HepG2 (cell line): ENCODE data around the gene PIK3C3. TPM values are rescaled to one million over a fixed set of nuclear protein-coding genes. Genes with fewer than 3 reads are reported as not detected.

Experiments used
- ATAC-seq: fragments of 200-7000 bp; cut with Tn5 transposase; 3 replicates; pipeline ENCODE4 v1.9.1; 2020; ENCODE audit warnings: mild to moderate bottlenecking, moderate library complexity
- BruUV-seq: library from RNA; stranded (reverse); fragments of 400-500 nt; replicated peaks from 2 replicates; lab custom pipeline; 2021; lab: Mats Ljungman, UMichigan
- CTCF ChIA-PET: fragments of 300-600 bp; formaldehyde crosslinking; extraction: SDS; loops from one replicate; lab custom pipeline; 2021; ENCODE audit warnings: low total read pairs, inconsistent platforms, low intra/inter-chr PET ratio; lab: Yijun Ruan, JAX
- POLR2A ChIA-PET: fragments of 350-600 bp; sonication (Branson Sonifier 250); formaldehyde crosslinking; loops from one replicate; lab custom pipeline; 2020; ENCODE audit warnings: antibody characterized with exemption, inconsistent platforms; lab: Yijun Ruan, JAX
- DNase-seq: peaks from one replicate; pipeline ENCODE4 v3.0.0-alpha.2; 2015; ENCODE audit warnings: low spot score
- FAIRE-seq: peaks from 3 replicates; lab custom pipeline; 2011; peaks lifted over from hg19 to GRCh38; lab: Jason Lieb, UNC
- H2AFZ ChIP-seq: one replicate; pipeline ENCODE4 v1.6.1; 2011; ENCODE audit warnings: low read length, inconsistent platforms
- H3K27ac ChIP-seq: fragments of 300-600 bp; 3 replicates; pipeline ENCODE4 v1.8.0; 2011; ENCODE audit warnings: mixed run types, mild to moderate bottlenecking, mixed read lengths, low read length, inconsistent platforms; ENCODE audit not compliant: insufficient read depth; ENCODE audit errors: extremely low read length
- H3K27me3 ChIP-seq, 2 experiments: fragments of 200-600 bp in 1 of 2; 2 replicates in 1 of 2; 3 replicates in 1 of 2; pipeline versions ENCODE4 v1.6.0 to v1.8.0; 2011; ENCODE audit warnings: low read length in 2 of 2, mild to moderate bottlenecking in 2 of 2, moderate library complexity in 2 of 2, inconsistent platforms in 1 of 2; ENCODE audit not compliant: insufficient read depth in 2 of 2, control insufficient read depth in 1 of 2
- H3K36me3 ChIP-seq, 2 experiments: fragments of 200-600 bp in 1 of 2; replicated peaks in 1 of 2; 2 replicates in 1 of 2; 3 replicates in 1 of 2; pipeline versions ENCODE4 v1.5.1 to v1.8.0; 2011; ENCODE audit warnings: low read length in 2 of 2, inconsistent platforms in 1 of 2; ENCODE audit not compliant: insufficient read depth in 2 of 2, control insufficient read depth in 1 of 2
- H3K4me1 ChIP-seq: 2 replicates; pipeline ENCODE4 v1.5.1; 2012; ENCODE audit warnings: low read length, inconsistent platforms; ENCODE audit not compliant: insufficient read depth
- H3K4me2 ChIP-seq: 2 replicates; pipeline ENCODE4 v1.6.0; 2011; ENCODE audit warnings: low read depth, low read length, inconsistent platforms
- H3K4me3 ChIP-seq, 3 experiments: fragments of 200-600 bp in 1 of 3; sonication (generic), shearing (Covaris generic) in 1 of 3; replicated peaks in 1 of 3; 2 replicates each; pipeline ENCODE4 v1.5.1; 2011 to 2016; ENCODE audit warnings: low read length in 3 of 3, inconsistent platforms in 2 of 3, low read depth in 2 of 3, mild to moderate bottlenecking in 2 of 3, control low read depth in 1 of 3, mixed read lengths in 1 of 3; ENCODE audit not compliant: insufficient read depth in 1 of 3
- H3K79me2 ChIP-seq: one replicate; pipeline ENCODE4 v1.6.1; 2011; ENCODE audit warnings: low read length, inconsistent platforms; ENCODE audit not compliant: insufficient read depth
- H3K9ac ChIP-seq: 2 replicates; pipeline ENCODE4 v1.6.0; 2011; ENCODE audit warnings: mild to moderate bottlenecking, low read depth, low read length, inconsistent platforms; ENCODE audit not compliant: insufficient read depth
- H3K9me3 ChIP-seq: 2 replicates; pipeline ENCODE4 v1.5.1; 2012; ENCODE audit warnings: mild to moderate bottlenecking, low read length
- H4K20me1 ChIP-seq: 2 replicates; pipeline ENCODE4 v1.6.0; 2011; ENCODE audit warnings: inconsistent platforms, mild to moderate bottlenecking, low read length, moderate library complexity; ENCODE audit not compliant: insufficient read depth
- AFF4 ChIP-seq: sonication (generic); formaldehyde crosslinking; IDR thresholded peaks from 2 replicates; pipeline ENCODE4 v1.4.0; 2020; ENCODE audit warnings: missing genetic modification reagents
- ATF6 ChIP-seq: sonication (generic); formaldehyde crosslinking; conservative IDR thresholded peaks from 2 replicates; pipeline ENCODE4 v1.4.0; 2020; ENCODE audit warnings: missing genetic modification reagents
- ISL2 ChIP-seq: sonication (generic); formaldehyde crosslinking; IDR thresholded peaks from 2 replicates; pipeline ENCODE4 v1.5.0; 2020; ENCODE audit warnings: missing genetic modification reagents
- MEF2D ChIP-seq: sonication (generic); formaldehyde crosslinking; IDR thresholded peaks from 2 replicates; pipeline ENCODE4 v1.5.1; 2020; ENCODE audit warnings: mild to moderate bottlenecking, missing genetic modification reagents
- ONECUT2 ChIP-seq: sonication (generic); formaldehyde crosslinking; IDR thresholded peaks from 2 replicates; pipeline ENCODE4 v1.4.0; 2020; ENCODE audit warnings: missing genetic modification reagents
- PITX1 ChIP-seq: sonication (generic); formaldehyde crosslinking; IDR thresholded peaks from 2 replicates; pipeline ENCODE4 v1.5.1; 2020; ENCODE audit warnings: mild to moderate bottlenecking, missing genetic modification reagents
- REPIN1 ChIP-seq: sonication (generic); formaldehyde crosslinking; IDR thresholded peaks from 2 replicates; pipeline ENCODE4 v1.8.0; 2022; ENCODE audit warnings: missing genetic modification reagents, low read depth, mild to moderate bottlenecking, borderline replicate concordance
- STAT6 ChIP-seq: sonication (generic); formaldehyde crosslinking; IDR thresholded peaks from 2 replicates; pipeline ENCODE4 v1.4.0; 2020; ENCODE audit warnings: missing genetic modification reagents, mild to moderate bottlenecking, borderline replicate concordance
- ZBTB37 ChIP-seq: sonication (generic); formaldehyde crosslinking; IDR thresholded peaks from 2 replicates; pipeline ENCODE4 v1.4.0; 2020; ENCODE audit warnings: mild to moderate bottlenecking, missing genetic modification reagents
- ZGPAT ChIP-seq: IDR thresholded peaks from 2 replicates; pipeline ENCODE4 v1.6.1; 2016; ENCODE audit warnings: mild to moderate bottlenecking
- ZNF30 ChIP-seq: sonication (generic); formaldehyde crosslinking; IDR thresholded peaks from 2 replicates; pipeline ENCODE4 v1.5.0; 2020; ENCODE audit warnings: mild to moderate bottlenecking, missing genetic modification reagents
- WGBS: methylation state at CpG from one replicate; pipeline ENCODE4 v1.1.6; 2017; ENCODE audit warnings: low lambda C conversion rate; 5-methylcytosine and 5-hydroxymethylcytosine counted together
- in situ Hi-C: cut with HindIII; loops from 2 replicates; pipeline ENCODE4 v1.10.0; 2017; ENCODE audit warnings: low pct_unique_long_range_greater_than_20kb; ENCODE audit not compliant: extremely low pct_ligation_motif_present
- intact Hi-C: fragments of 100-400 bp; cut with micrococcal nuclease; formaldehyde crosslinking; loops from one replicate; pipeline ENCODE4 v1.10.0; 2022; ENCODE audit not compliant: unreplicated experiment
- polyA plus RNA-seq, 8 experiments: library from polyadenylated mRNA; depleted of rRNA in 3 of 8; stranded (reverse) in 7 of 8; unstranded in 1 of 8; fragments of >200 nt; fragmentation: Illumina TruSeq in 4 of 8; extraction: Trizol in 4 of 8; gene quantifications; 2 replicates each; pipeline versions ENCODE4 v1.2.1 to v1.2.3, GENCODE V29; 2011 to 2016; ENCODE audit warnings: low read depth in 4 of 8, missing spikeins in 1 of 8, mixed read lengths in 1 of 8; ENCODE audit not compliant: insufficient read depth in 1 of 8
- total RNA-seq, 5 experiments: library from RNA; depleted of rRNA; stranded (reverse); fragments of >200 nt; fragmentation: Illumina TruSeq; extraction: Trizol; gene quantifications; 2 replicates each; pipeline ENCODE4 v1.2.3, GENCODE V29; 2016; ENCODE audit warnings: low read depth in 1 of 5

PIK3C3 gene
- total and polyA plus RNA-seq, 2 of the 13 experiments (the other 11 are each of a cell fraction or from before 2014, with no cell fraction given) = 42.8 to 46.4 TPM

- no peak for TF ChIP-seq ATF6 (CRISPR knock-in tag)
- no peak for TF ChIP-seq PITX1 (CRISPR knock-in tag)
Measured at GRCh38 chr18:42106784-42107183, 151.8 kb downstream of the PIK3C3 start (continued).

GRCh38 chr18:42107287-42107686 is 152.3 kb downstream of the PIK3C3 start:
- POLR2A ChIA-PET = no interaction called here
- TF ChIP-seq ZNF30 (CRISPR knock-in tag) (no peak), ISL2 (CRISPR knock-in tag) (no peak), STAT6 (no peak), REPIN1 (CRISPR knock-in tag) (no peak), MEF2D (CRISPR knock-in tag) (no peak), ZGPAT (CRISPR knock-in tag) (no peak), AFF4 (CRISPR knock-in tag) (no peak), ZBTB37 (CRISPR knock-in tag) (no peak), ONECUT2 (CRISPR knock-in tag) (no peak)

More at GRCh38 chr18:42107287-42107686, 152.3 kb downstream of the PIK3C3 start:
- Histone ChIP-seq H3K4me3 (no peak overlapping the region), H4K20me1 (no peaks in the 10 kb centered on the region), H3K4me2 (no peak overlapping the region), H2AFZ (peak overlapping the region; percentile 42), H3K36me3 (no peaks in the 10 kb centered on the region), H3K27me3 (no peaks in the 10 kb centered on the region; a peak in 1 of 5 replicates), H3K4me1 (peaks cover 5% of the 10 kb centered on the region), H3K27ac (no peak overlapping the region), H3K79me2 (no peaks in the 10 kb centered on the region), H3K9me3 (no peaks in the 10 kb centered on the region), H3K9ac (no peak overlapping the region)
- WGBS = 65% methylated on average over 4 of the region's 4 CpGs
- intact Hi-C loops (no loop called here), in situ Hi-C loops (loop anchor here (25.0 kb wide), 1 partner anchor 1155 kb away; no protein-coding TSS in a partner anchor)
- FAIRE-seq (no peak), ATAC-seq (no peak), DNase-seq (no peak)
- no TSS peak for BruUV-seq
- CTCF ChIA-PET = no interaction called here
